Mesenchymal stem cell (in vitro differentiated cells and primary cell): ENCODE measurements around the gene NRG2.

Source experiments
- DNase-seq: peaks from one replicate; pipeline ENCODE4 v3.0.0-alpha.2; 2013
- H2AFZ ChIP-seq: one replicate; pipeline ENCODE4 v1.6.1; 2013; ENCODE audit warnings: low read depth, mild to moderate bottlenecking, control low read depth, inconsistent platforms, low read length, moderate library complexity
- H2AK5ac ChIP-seq: 2 replicates; pipeline ENCODE4 v1.6.1; 2013; ENCODE audit warnings: low read length, moderate library complexity, mild to moderate bottlenecking, inconsistent platforms; ENCODE audit not compliant: severe bottlenecking
- H2BK120ac ChIP-seq: one replicate; pipeline ENCODE4 v1.6.1; 2013; ENCODE audit warnings: low read depth, mild to moderate bottlenecking, inconsistent platforms, low read length, moderate library complexity
- H2BK12ac ChIP-seq, 2 experiments: one replicate each; pipeline ENCODE4 v1.6.1; 2013; ENCODE audit warnings: inconsistent platforms in 2 of 2, low read length in 2 of 2, mild to moderate bottlenecking in 2 of 2, moderate library complexity in 2 of 2, control low read depth in 1 of 2
- H2BK15ac ChIP-seq: one replicate; pipeline ENCODE4 v1.6.1; 2013; ENCODE audit warnings: mild to moderate bottlenecking, low read depth, inconsistent platforms; ENCODE audit not compliant: poor library complexity, severe bottlenecking
- H2BK5ac ChIP-seq: 2 replicates; pipeline ENCODE4 v1.6.1; 2013; ENCODE audit warnings: low read depth, mild to moderate bottlenecking, low read length, control low read depth, inconsistent platforms; ENCODE audit not compliant: poor library complexity, severe bottlenecking
- H3K14ac ChIP-seq, 2 experiments: one replicate each; pipeline ENCODE4 v1.6.1; 2013; ENCODE audit warnings: inconsistent platforms in 2 of 2, low read length in 2 of 2, control low read depth in 1 of 2, mild to moderate bottlenecking in 1 of 2, moderate library complexity in 1 of 2
- H3K18ac ChIP-seq, 2 experiments: one replicate each; pipeline ENCODE4 v1.6.1; 2013; ENCODE audit warnings: inconsistent platforms in 2 of 2, low read length in 2 of 2, control low read depth in 1 of 2, low read depth in 1 of 2, mild to moderate bottlenecking in 1 of 2
- H3K23ac ChIP-seq, 2 experiments: one replicate each; pipeline ENCODE4 v1.6.1; 2013; ENCODE audit warnings: inconsistent platforms in 2 of 2, low read length in 2 of 2, mild to moderate bottlenecking in 2 of 2, moderate library complexity in 2 of 2, control low read depth in 1 of 2
- H3K27ac ChIP-seq: 2 replicates; pipeline ENCODE4 v1.5.1; 2013; ENCODE audit warnings: mild to moderate bottlenecking, moderate library complexity, low read length, control low read depth, inconsistent platforms; ENCODE audit not compliant: poor library complexity, severe bottlenecking
- H3K27me3 ChIP-seq, 2 experiments: 2 replicates each; pipeline versions ENCODE4 v1.6.1 to v1.7.0; 2013; ENCODE audit warnings: low read length in 2 of 2, mild to moderate bottlenecking in 2 of 2, moderate library complexity in 2 of 2, control low read depth in 1 of 2, inconsistent platforms in 1 of 2; ENCODE audit not compliant: control insufficient read depth in 1 of 2, insufficient read depth in 1 of 2
- H3K36me3 ChIP-seq, 2 experiments: 2 replicates each; pipeline versions ENCODE4 v1.6.1 to v1.7.0; 2013; ENCODE audit warnings: low read length in 2 of 2, control low read depth in 1 of 2, inconsistent platforms in 1 of 2, low read depth in 1 of 2, mild to moderate bottlenecking in 1 of 2; ENCODE audit not compliant: insufficient read depth in 2 of 2, control insufficient read depth in 1 of 2
- H3K4ac ChIP-seq, 2 experiments: one replicate each; pipeline ENCODE4 v1.6.1; 2013; ENCODE audit warnings: inconsistent platforms in 2 of 2, low read length in 2 of 2, mild to moderate bottlenecking in 2 of 2, moderate library complexity in 2 of 2, control low read depth in 1 of 2, low read depth in 1 of 2
- H3K4me1 ChIP-seq: 2 replicates; pipeline ENCODE4 v1.6.1; 2013; ENCODE audit warnings: low read depth, low read length, control low read depth; ENCODE audit not compliant: control insufficient read depth, insufficient read depth
- H3K4me2 ChIP-seq: 2 replicates; pipeline ENCODE4 v1.6.1; 2013; ENCODE audit warnings: low read length, mild to moderate bottlenecking, inconsistent platforms; ENCODE audit not compliant: poor library complexity, severe bottlenecking
- H3K4me3 ChIP-seq, 2 experiments: 2 replicates each; pipeline versions ENCODE4 v1.5.1 to v1.7.0; 2013; ENCODE audit warnings: low read length in 2 of 2, mild to moderate bottlenecking in 2 of 2, control low read depth in 1 of 2, low read depth in 1 of 2; ENCODE audit not compliant: insufficient read depth in 1 of 2
- H3K79me1 ChIP-seq: replicated peaks from 2 replicates; pipeline ENCODE4 v1.6.1; 2013; ENCODE audit warnings: mild to moderate bottlenecking, control low read depth, low read length, inconsistent platforms; ENCODE audit not compliant: poor library complexity, severe bottlenecking
- H3K9ac ChIP-seq: 2 replicates; pipeline ENCODE4 v1.7.0; 2013; ENCODE audit warnings: mild to moderate bottlenecking, low read length, moderate library complexity
- H3K9me3 ChIP-seq: 2 replicates; pipeline ENCODE4 v1.7.0; 2013; ENCODE audit warnings: mild to moderate bottlenecking, low read length; ENCODE audit not compliant: control insufficient read depth
- H4K8ac ChIP-seq: one replicate; pipeline ENCODE4 v1.6.1; 2013; ENCODE audit warnings: inconsistent platforms, mild to moderate bottlenecking, low read length, moderate library complexity
- H4K91ac ChIP-seq: one replicate; pipeline ENCODE4 v1.6.1; 2013; ENCODE audit warnings: mild to moderate bottlenecking, low read length, inconsistent platforms
- WGBS: methylation state at CpG from one replicate; pipeline ENCODE4 v1.1.7; 2013; ENCODE audit warnings: mixed read lengths; 5-methylcytosine and 5-hydroxymethylcytosine counted together

Gene NRG2

GRCh38 chr5:139968547-139969261 is 74.4 kb downstream of the NRG2 start:
- Histone ChIP-seq H3K4ac (no peak overlapping the region), H2AK5ac (no peak overlapping the region), H4K8ac (no peak overlapping the region), H3K4me2 (no peak overlapping the region), H2AFZ (no peak overlapping the region), H2BK120ac (no peak overlapping the region), H3K27me3 (peaks cover 19 to 49% of the 10 kb centered on the region in 2 experiments), H3K36me3 (no peaks in the 10 kb centered on the region), H3K14ac (no peak overlapping the region), H3K18ac (no peak overlapping the region), H3K23ac (no peak overlapping the region), H2BK12ac (no peak overlapping the region), H2BK5ac (no peak overlapping the region), H4K91ac (no peak overlapping the region), H3K27ac (no peak overlapping the region), H3K4me3 (no peak overlapping the region), H3K9ac (peak overlapping the region; percentile 23), H3K9me3 (no peaks in the 10 kb centered on the region), H3K79me1 (no peaks in the 10 kb centered on the region), H2BK15ac (no peak overlapping the region), H3K4me1 (no peaks in the 10 kb centered on the region)
- WGBS = 29% methylated on average over 21 of the region's 23 CpGs
- DNase-seq = peak; percentile 72

- peaks cover 19 to 61% of the 10 kb centered on the region in 2 experiments for H3K27me3 ChIP-seq
- no peaks in the 10 kb centered on the region for H3K9me3 ChIP-seq
- no peak overlapping the region for H4K91ac ChIP-seq
- no peak overlapping the region for H3K23ac ChIP-seq
- H2BK120ac ChIP-seq = no peak overlapping the region
- no peak overlapping the region for H3K14ac ChIP-seq
- H3K4me1 ChIP-seq = no peaks in the 10 kb centered on the region
- no peak overlapping the region for H2BK12ac ChIP-seq
- 91% methylated on average over 8 of the region's 8 CpGs for WGBS
- H2BK5ac ChIP-seq = no peak overlapping the region
- H3K27ac ChIP-seq = no peak overlapping the region
- H2AFZ ChIP-seq = no peak overlapping the region
- H4K8ac ChIP-seq = no peak overlapping the region
- no peak overlapping the region for H3K4ac ChIP-seq
- H3K4me3 ChIP-seq = no peak overlapping the region
- H2AK5ac ChIP-seq = no peak overlapping the region
- no peak overlapping the region for H3K9ac ChIP-seq
- H3K18ac ChIP-seq = no peak overlapping the region
- no peak overlapping the region for H2BK15ac ChIP-seq
- no peak for DNase-seq
- H3K79me1 ChIP-seq = no peaks in the 10 kb centered on the region
- H3K4me2 ChIP-seq = no peak overlapping the region
- H3K36me3 ChIP-seq = no peaks in the 10 kb centered on the region
Measured at GRCh38 chr5:139967353-139967752, 75.7 kb downstream of the NRG2 start.

- H4K91ac ChIP-seq = no peak overlapping the region
- no peak overlapping the region for H2BK120ac ChIP-seq
- H2AK5ac ChIP-seq = no peak overlapping the region
- no peaks in the 10 kb centered on the region for H3K79me1 ChIP-seq
- H2BK15ac ChIP-seq = no peak overlapping the region
- no peak overlapping the region for H2BK12ac ChIP-seq
- no peak overlapping the region for H2AFZ ChIP-seq
- no peak overlapping the region for H2BK5ac ChIP-seq
- H3K27ac ChIP-seq = no peak overlapping the region
- H3K4me1 ChIP-seq = no peaks in the 10 kb centered on the region
- no peak overlapping the region for H4K8ac ChIP-seq
- no peak overlapping the region for H3K18ac ChIP-seq
- DNase-seq = no peak
- H3K23ac ChIP-seq = no peak overlapping the region
- no peak overlapping the region for H3K14ac ChIP-seq
- H3K9ac ChIP-seq = no peak overlapping the region
- no peak overlapping the region for H3K4ac ChIP-seq
- H3K9me3 ChIP-seq = no peaks in the 10 kb centered on the region
- no peaks in the 10 kb centered on the region for H3K36me3 ChIP-seq
- 88% methylated on average over 4 of the region's 4 CpGs for WGBS
- H3K4me3 ChIP-seq = no peak overlapping the region
- peaks cover 19 to 66% of the 10 kb centered on the region in 2 experiments for H3K27me3 ChIP-seq
- H3K4me2 ChIP-seq = no peak overlapping the region
Measured at GRCh38 chr5:139966856-139967255, 76.2 kb downstream of the NRG2 start.

GRCh38 chr5:139964994-139965565 is 78.0 kb downstream of the NRG2 start:
- Histone ChIP-seq H3K18ac (no peak overlapping the region), H2AFZ (no peak overlapping the region), H3K4me1 (no peaks in the 10 kb centered on the region), H3K27me3 (peaks cover 19 to 59% of the 10 kb centered on the region in 2 experiments), H3K79me1 (no peaks in the 10 kb centered on the region), H3K14ac (no peak overlapping the region), H4K8ac (no peak overlapping the region), H3K36me3 (no peaks in the 10 kb centered on the region), H3K27ac (no peak overlapping the region), H3K9ac (no peak overlapping the region), H3K9me3 (no peaks in the 10 kb centered on the region), H4K91ac (no peak overlapping the region), H3K4me3 (no peak overlapping the region), H3K4me2 (no peak overlapping the region), H2BK5ac (no peak overlapping the region), H2BK12ac (no peak overlapping the region), H3K23ac (no peak overlapping the region), H2BK120ac (no peak overlapping the region), H2AK5ac (no peak overlapping the region), H3K4ac (no peak overlapping the region), H2BK15ac (no peak overlapping the region)
- WGBS = 73% methylated on average over 7 of the region's 8 CpGs
- no peak for DNase-seq
